Neural cell (in vitro differentiated cells): Measurements from ENCODE around the gene BMP4. TPM values are rescaled to one million over a fixed set of nuclear protein-coding genes. Genes with fewer than 3 reads are reported as not detected.

Source experiments
- H2AFZ ChIP-seq: fragments of 200-600, 300-800 bp; sonication (generic), shearing (Covaris generic); 2 replicates; pipeline ENCODE4 v1.6.0; 2014; ENCODE audit warnings: low read depth, mild to moderate bottlenecking, antibody characterized with exemption, low read length, moderate library complexity
- H3F3A ChIP-seq: fragments of 200-600 bp; shearing (Covaris generic); 2 replicates; pipeline ENCODE4 v1.6.1; 2016; ENCODE audit warnings: mild to moderate bottlenecking, moderate library complexity, mixed read lengths, antibody characterized with exemption, low read length; ENCODE audit not compliant: insufficient read depth, poor library complexity, severe bottlenecking
- H3K27ac ChIP-seq: fragments of 200-600, 300-800 bp; sonication (generic), shearing (Covaris generic); 2 replicates; pipeline ENCODE4 v1.5.1; 2014; ENCODE audit warnings: mild to moderate bottlenecking, low read length, moderate library complexity
- H3K27me3 ChIP-seq: fragments of 300-800, 200-600 bp; sonication (generic), shearing (Covaris generic); 2 replicates; pipeline ENCODE4 v1.6.0; 2014; ENCODE audit warnings: mild to moderate bottlenecking, low read depth, low read length, moderate library complexity; ENCODE audit not compliant: insufficient read depth
- H3K36me3 ChIP-seq: fragments of 300-800, 200-600 bp; sonication (generic), shearing (Covaris generic); 2 replicates; pipeline ENCODE4 v1.5.1; 2014; ENCODE audit warnings: mild to moderate bottlenecking, antibody characterized with exemption, low read length, moderate library complexity; ENCODE audit not compliant: insufficient read depth
- H3K4me2 ChIP-seq: fragments of 300-800, 200-600 bp; sonication (generic), shearing (Covaris generic); 2 replicates; pipeline ENCODE4 v1.6.0; 2014; ENCODE audit warnings: mild to moderate bottlenecking, low read length
- H3K4me3 ChIP-seq: fragments of 300-800, 200-600 bp; sonication (generic), shearing (Covaris generic); 2 replicates; pipeline ENCODE4 v1.5.1; 2014; ENCODE audit warnings: mild to moderate bottlenecking, low read length, moderate library complexity
- H3K79me2 ChIP-seq: fragments of 200-600 bp; shearing (Covaris generic); replicated peaks from 2 replicates; pipeline ENCODE4 v1.6.0; 2014; ENCODE audit warnings: mild to moderate bottlenecking, low read length, moderate library complexity; ENCODE audit not compliant: insufficient read depth
- H3K9ac ChIP-seq: fragments of 300-800, 200-600 bp; sonication (generic), shearing (Covaris generic); 2 replicates; pipeline ENCODE4 v1.6.1; 2016; ENCODE audit warnings: mild to moderate bottlenecking, low read length, mixed read lengths
- H3K9me2 ChIP-seq: fragments of 200-600 bp; shearing (Covaris generic); 2 replicates; pipeline ENCODE4 v1.6.1; 2016; ENCODE audit warnings: mild to moderate bottlenecking, low read length, mixed read lengths; ENCODE audit not compliant: insufficient read depth
- H3K9me3 ChIP-seq: fragments of 200-600, 300-800 bp; sonication (generic), shearing (Covaris generic); 2 replicates; pipeline ENCODE4 v1.6.1; 2016; ENCODE audit warnings: mild to moderate bottlenecking, mixed run types, low read length, moderate library complexity, mixed read lengths
- H4K20me1 ChIP-seq: fragments of 200-600 bp; shearing (Covaris generic); 2 replicates; pipeline ENCODE4 v1.6.1; 2016; ENCODE audit warnings: mild to moderate bottlenecking, mixed run types; ENCODE audit not compliant: insufficient read depth
- CTCF ChIP-seq: fragments of 450-650 bp; IDR thresholded peaks from 2 replicates; pipeline ENCODE4 v1.5.1; 2014; ENCODE audit warnings: antibody characterized with exemption, mild to moderate bottlenecking, moderate library complexity; ENCODE audit not compliant: poor library complexity, severe bottlenecking
- EP300 ChIP-seq: fragments of 450-650 bp; conservative IDR thresholded peaks from 2 replicates; pipeline ENCODE4 v1.6.1; 2014; ENCODE audit warnings: antibody characterized with exemption, mild to moderate bottlenecking, moderate library complexity; ENCODE audit not compliant: poor library complexity, severe bottlenecking
- EZH2 ChIP-seq: fragments of 200-600, 300-800 bp; shearing (Covaris generic), sonication (generic); IDR thresholded peaks from 2 replicates; pipeline ENCODE4 v1.6.1; 2014; ENCODE audit warnings: antibody characterized with exemption, low read length, borderline replicate concordance, mild to moderate bottlenecking; ENCODE audit not compliant: insufficient read depth, poor library complexity, severe bottlenecking
- MXI1 ChIP-seq: fragments of 450-650 bp; conservative IDR thresholded peaks from 2 replicates; pipeline ENCODE4 v1.6.1; 2014; ENCODE audit warnings: antibody characterized with exemption, mild to moderate bottlenecking; ENCODE audit not compliant: poor library complexity, severe bottlenecking
- POLR2AphosphoS5 ChIP-seq: IDR thresholded peaks from 2 replicates; pipeline ENCODE4 v1.6.1; 2012
- RAD21 ChIP-seq: fragments of 450-650 bp; conservative IDR thresholded peaks from 2 replicates; pipeline ENCODE4 v1.6.1; 2014; ENCODE audit warnings: antibody characterized with exemption, mild to moderate bottlenecking, moderate library complexity
- REST ChIP-seq: IDR thresholded peaks from 2 replicates; pipeline ENCODE4 v1.6.1; 2012; ENCODE audit warnings: borderline replicate concordance
- SMC3 ChIP-seq: fragments of 450-650 bp; conservative IDR thresholded peaks from 2 replicates; pipeline ENCODE4 v1.6.1; 2014; ENCODE audit warnings: antibody characterized with exemption, mild to moderate bottlenecking, moderate library complexity; ENCODE audit not compliant: poor library complexity
- TAF1 ChIP-seq: IDR thresholded peaks from 2 replicates; pipeline ENCODE4 v1.6.1; 2012; ENCODE audit warnings: low read depth
- polyA plus RNA-seq: library from polyadenylated mRNA; depleted of rRNA; stranded (reverse); fragments of >200 nt; gene quantifications from 2 replicates; pipeline ENCODE4 v1.2.3, GENCODE V29; 2014

The BMP4 gene
- polyA plus RNA-seq, 1 donor from 2014 or later = 2.5 TPM

GRCh38 chr14:53942970-53943750 is 13.5 kb downstream of the BMP4 start:
- peaks cover 26% of the 10 kb centered on the region for H3K27me3 ChIP-seq
- no peak overlapping the region for H3K4me3 ChIP-seq
- H3K9ac ChIP-seq = no peak overlapping the region
- no peak overlapping the region for H3K27ac ChIP-seq
- H3F3A ChIP-seq = no peaks in the 10 kb centered on the region
- TF ChIP-seq RAD21 (no peak), TAF1 (no peak), POLR2AphosphoS5 (no peak), REST (no peak), EZH2 (no peak), CTCF (no peak), MXI1 (no peak), EP300 (no peak), SMC3 (no peak)
- H2AFZ ChIP-seq = no peak overlapping the region
- no peaks in the 10 kb centered on the region for H3K9me3 ChIP-seq
- no peaks in the 10 kb centered on the region for H4K20me1 ChIP-seq
- H3K4me2 ChIP-seq = no peak overlapping the region
- H3K9me2 ChIP-seq = no peaks in the 10 kb centered on the region
- no peaks in the 10 kb centered on the region for H3K79me2 ChIP-seq
- no peaks in the 10 kb centered on the region for H3K36me3 ChIP-seq

DNA sequence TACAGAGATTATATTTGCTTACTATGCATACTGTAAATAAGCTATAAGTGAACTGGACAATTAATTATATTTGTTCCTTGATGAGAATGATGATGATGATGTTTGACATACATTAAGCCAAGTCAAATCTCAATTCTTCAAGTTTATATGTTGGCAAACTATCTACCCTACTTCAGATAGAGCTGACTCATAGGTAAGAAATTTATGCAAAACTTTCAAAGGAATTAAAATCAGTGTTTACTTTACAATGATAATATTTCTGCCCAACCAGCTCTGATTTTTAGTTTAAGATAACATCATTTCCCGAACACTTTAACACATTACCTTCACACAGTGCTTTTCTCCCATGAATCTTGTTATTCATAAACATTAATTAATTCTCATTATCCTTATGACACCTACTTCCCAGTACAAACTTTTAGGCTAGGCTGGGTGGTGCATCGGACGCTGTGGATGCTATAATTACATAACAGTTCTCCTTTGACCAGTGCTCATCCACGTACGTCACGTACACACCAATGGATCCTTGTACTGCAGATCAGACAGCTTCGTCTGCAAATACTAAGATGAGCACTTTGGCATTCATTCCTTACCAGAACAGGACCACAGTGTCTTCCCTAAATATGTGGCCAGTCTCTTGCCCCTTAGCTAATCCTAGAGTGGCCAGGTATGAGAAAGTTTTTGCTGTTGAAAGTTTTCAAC is 18.3 kb downstream of the BMP4 start:
- H3K9ac ChIP-seq = no peak overlapping the region
- no peaks in the 10 kb centered on the region for H4K20me1 ChIP-seq
- no peak overlapping the region for H3K4me2 ChIP-seq
- TF ChIP-seq EZH2 (no peak), REST (no peak), POLR2AphosphoS5 (no peak), CTCF (no peak), SMC3 (no peak), TAF1 (no peak), MXI1 (no peak), EP300 (no peak), RAD21 (no peak)
- H3K9me2 ChIP-seq = no peaks in the 10 kb centered on the region
- no peaks in the 10 kb centered on the region for H3K36me3 ChIP-seq
- no peak overlapping the region for H3K27ac ChIP-seq
- no peaks in the 10 kb centered on the region for H3K79me2 ChIP-seq
- no peak overlapping the region for H2AFZ ChIP-seq
- H3K9me3 ChIP-seq = no peaks in the 10 kb centered on the region
- no peaks in the 10 kb centered on the region for H3K27me3 ChIP-seq
- no peak overlapping the region for H3K4me3 ChIP-seq
- H3F3A ChIP-seq = no peaks in the 10 kb centered on the region
